ENCODE results near the gene TENM4.

TENM4 gene

GRCh38 chr11:79165908-79166307 lies 274.9 kb downstream of the TENM4 start:
- no peak for DNase-seq

GRCh38 chr11:79160791-79161403 lies 279.9 kb downstream of the TENM4 start:
- no peak for DNase-seq

- DNase-seq, result no peak
These were observed 281.0 kb downstream of the TENM4 start for GRCh38 chr11:79159657-79160450.

- DNase-seq, result no peak
These were observed 283.1 kb downstream of the TENM4 start for GRCh38 chr11:79157738-79158137.

GRCh38 chr11:79156031-79156430 lies 284.8 kb downstream of the TENM4 start:
- DNase-seq, result no peak

- no peak for DNase-seq
These were observed 285.6 kb downstream of the TENM4 start for GRCh38 chr11:79155237-79155636.

GRCh38 chr11:79152511-79152910 lies 288.3 kb downstream of the TENM4 start:
- no peak for DNase-seq

- no peak for DNase-seq
These were observed 289.4 kb downstream of the TENM4 start for GRCh38 chr11:79151396-79151795.

- no peak for DNase-seq
These were observed 289.9 kb downstream of the TENM4 start for GRCh38 chr11:79150966-79151365.

- DNase-seq, result no peak
These were observed 290.5 kb downstream of the TENM4 start for GRCh38 chr11:79150320-79150719.

- no peak for DNase-seq
These were observed 293.1 kb downstream of the TENM4 start for GRCh38 chr11:79147731-79148130.

- DNase-seq, result no peak
These were observed 293.8 kb downstream of the TENM4 start for GRCh38 chr11:79147011-79147410.

GRCh38 chr11:79139900-79140299 lies 300.9 kb downstream of the TENM4 start:
- peak in 1 of 2 experiments; percentile 16 for DNase-seq

- no peak for DNase-seq
These were observed 311.1 kb downstream of the TENM4 start for GRCh38 chr11:79129702-79130101.

GRCh38 chr11:79128291-79128690 lies 312.5 kb downstream of the TENM4 start:
- no peak for DNase-seq

GRCh38 chr11:79122759-79123158 lies 318.1 kb downstream of the TENM4 start:
- DNase-seq, result no peak

GRCh38 chr11:79121351-79121750 lies 319.5 kb downstream of the TENM4 start:
- DNase-seq, result no peak

GRCh38 chr11:79119491-79120284 lies 321.1 kb downstream of the TENM4 start:
- no peak for DNase-seq

GRCh38 chr11:79117488-79117887 lies 323.3 kb downstream of the TENM4 start:
- no peak for DNase-seq

- no peak for DNase-seq
These were observed 324.2 kb downstream of the TENM4 start for GRCh38 chr11:79116600-79116999.

- no peak for DNase-seq
These were observed 327.7 kb downstream of the TENM4 start for GRCh38 chr11:79113054-79113690.

- no peak for DNase-seq
These were observed 330.0 kb downstream of the TENM4 start for GRCh38 chr11:79110796-79111195.

GRCh38 chr11:79110321-79110720 lies 330.5 kb downstream of the TENM4 start:
- no peak for DNase-seq
